T-helper 17 cell (primary cell): ENCODE data around the gene DCDC1. TPM values are rescaled to one million over a fixed set of nuclear protein-coding genes. Genes with fewer than 3 reads are reported as not detected.

ENCODE experiments used
- ATAC-seq: fragments of 150-1000 bp; cut with Tn5 transposase; 2 replicates; pipeline ENCODE4 v1.10.0; 2021; ENCODE audit warnings: mild to moderate bottlenecking, moderate library complexity
- DNase-seq, 3 donors: peaks; one replicate each; pipeline versions ENCODE4 v3.0.0 to v3.0.0-alpha.2; 2020 to 2021
- H3K9me3 ChIP-seq: one replicate; pipeline ENCODE4 v1.7.0; 2013; ENCODE audit warnings: low read length, mild to moderate bottlenecking; ENCODE audit not compliant: control insufficient read depth, poor library complexity, severe bottlenecking
- H3K27ac Mint-ChIP-seq: one replicate; pipeline ENCODE4 v1.8.0; 2022; ENCODE audit warnings: mild to moderate bottlenecking, moderate library complexity, mixed read lengths
- H3K27me3 Mint-ChIP-seq: one replicate; pipeline ENCODE4 v1.8.0; 2022; ENCODE audit warnings: mixed read lengths
- H3K36me3 Mint-ChIP-seq: one replicate; pipeline ENCODE4 v1.8.0; 2022; ENCODE audit warnings: low read depth, mixed read lengths
- H3K4me1 Mint-ChIP-seq: one replicate; pipeline ENCODE4 v1.8.0; 2022; ENCODE audit warnings: mild to moderate bottlenecking, mixed read lengths
- H3K4me3 Mint-ChIP-seq: one replicate; pipeline ENCODE4 v1.8.0; 2022; ENCODE audit warnings: mild to moderate bottlenecking, moderate library complexity, mixed read lengths
- total RNA-seq, 4 donors: library from RNA in 2 of 4; stranded (reverse) in 2 of 4; gene quantifications; one replicate each; pipeline ENCODE4 v1.2.3 and lab custom pipeline; 2022 to 2026

The DCDC1 gene
- total RNA-seq, 2 donors from 2014 or later = 0.21 to 0.45 TPM

GRCh38 chr11:30873924-30874610 lies 495.5 kb downstream of the DCDC1 start:
- no peaks in the 10 kb centered on the region for H3K4me1 Mint-ChIP-seq
- H3K4me3 Mint-ChIP-seq = no peak overlapping the region
- H3K9me3 ChIP-seq = no peaks in the 10 kb centered on the region
- ATAC-seq (no peak), DNase-seq (no peak)
- peaks cover 5% of the 10 kb centered on the region for H3K27me3 Mint-ChIP-seq
- no peak overlapping the region for H3K27ac Mint-ChIP-seq
- H3K36me3 Mint-ChIP-seq = no peaks in the 10 kb centered on the region

- no peaks in the 10 kb centered on the region for H3K36me3 Mint-ChIP-seq
- H3K9me3 ChIP-seq = no peaks in the 10 kb centered on the region
- no peaks in the 10 kb centered on the region for H3K4me1 Mint-ChIP-seq
- H3K27ac Mint-ChIP-seq = no peak overlapping the region
- DNase-seq (no peak), ATAC-seq (no peak)
- no peak overlapping the region for H3K4me3 Mint-ChIP-seq
- no peaks in the 10 kb centered on the region for H3K27me3 Mint-ChIP-seq
Observed at GRCh38 chr11:30868626-30869081, 500.9 kb downstream of the DCDC1 start.

GRCh38 chr11:30863209-30863608 lies 506.3 kb downstream of the DCDC1 start:
- H3K36me3 Mint-ChIP-seq = no peaks in the 10 kb centered on the region
- no peaks in the 10 kb centered on the region for H3K9me3 ChIP-seq
- H3K27me3 Mint-ChIP-seq = no peaks in the 10 kb centered on the region
- H3K4me3 Mint-ChIP-seq = no peak overlapping the region
- H3K4me1 Mint-ChIP-seq = no peaks in the 10 kb centered on the region
- DNase-seq (no peak), ATAC-seq (no peak)
- H3K27ac Mint-ChIP-seq = no peak overlapping the region

- ATAC-seq = no peak
- H3K4me3 Mint-ChIP-seq = no peak overlapping the region
Observed at GRCh38 chr11:30861531-30861930, 508.0 kb downstream of the DCDC1 start.

GRCh38 chr11:30861064-30861463 lies 508.5 kb downstream of the DCDC1 start:
- ATAC-seq (no peak), DNase-seq (no peak)
- Mint-ChIP-seq H3K4me3 (no peak overlapping the region), H3K27ac (no peak overlapping the region), H3K36me3 (no peaks in the 10 kb centered on the region), H3K4me1 (no peaks in the 10 kb centered on the region), H3K27me3 (no peaks in the 10 kb centered on the region)
- H3K9me3 ChIP-seq = no peaks in the 10 kb centered on the region

More at GRCh38 chr11:30861531-30861930, 508.0 kb downstream of the DCDC1 start:
- Mint-ChIP-seq H3K36me3 (no peaks in the 10 kb centered on the region), H3K27ac (no peak overlapping the region), H3K4me1 (no peaks in the 10 kb centered on the region), H3K27me3 (no peaks in the 10 kb centered on the region)
- no peak for DNase-seq
- no peaks in the 10 kb centered on the region for H3K9me3 ChIP-seq

GRCh38 chr11:30860146-30860545 lies 509.4 kb downstream of the DCDC1 start:
- Mint-ChIP-seq H3K4me1 (no peaks in the 10 kb centered on the region), H3K27ac (no peak overlapping the region), H3K27me3 (no peaks in the 10 kb centered on the region), H3K4me3 (no peak overlapping the region), H3K36me3 (no peaks in the 10 kb centered on the region)
- ATAC-seq = no peak
- DNase-seq = no peak
- H3K9me3 ChIP-seq = peaks cover under 1% of the 10 kb centered on the region

- Mint-ChIP-seq H3K4me3 (no peak overlapping the region), H3K4me1 (no peaks in the 10 kb centered on the region), H3K27ac (no peak overlapping the region), H3K27me3 (no peaks in the 10 kb centered on the region), H3K36me3 (no peaks in the 10 kb centered on the region)
- peaks cover 2% of the 10 kb centered on the region for H3K9me3 ChIP-seq
- ATAC-seq = no peak
- DNase-seq = no peak
Observed at GRCh38 chr11:30859669-30860068, 509.9 kb downstream of the DCDC1 start.

- Mint-ChIP-seq H3K4me3 (no peak overlapping the region), H3K36me3 (no peaks in the 10 kb centered on the region), H3K27me3 (no peaks in the 10 kb centered on the region), H3K4me1 (no peaks in the 10 kb centered on the region), H3K27ac (no peak overlapping the region)
- no peak for DNase-seq
- ATAC-seq = no peak
- peaks cover 2% of the 10 kb centered on the region for H3K9me3 ChIP-seq
Observed at GRCh38 chr11:30855383-30856006, 514.0 kb downstream of the DCDC1 start.

GRCh38 chr11:30853439-30853838 lies 516.1 kb downstream of the DCDC1 start:
- no peak for DNase-seq
- no peak overlapping the region for H3K27ac Mint-ChIP-seq
- no peaks in the 10 kb centered on the region for H3K27me3 Mint-ChIP-seq
- no peaks in the 10 kb centered on the region for H3K36me3 Mint-ChIP-seq
- H3K9me3 ChIP-seq = peaks cover 2% of the 10 kb centered on the region
- ATAC-seq = no peak
- H3K4me3 Mint-ChIP-seq = no peak overlapping the region
- H3K4me1 Mint-ChIP-seq = no peaks in the 10 kb centered on the region

GRCh38 chr11:30852645-30853044 lies 516.9 kb downstream of the DCDC1 start:
- no peak for DNase-seq
- Mint-ChIP-seq H3K27ac (no peak overlapping the region), H3K4me3 (no peak overlapping the region), H3K27me3 (no peaks in the 10 kb centered on the region), H3K4me1 (no peaks in the 10 kb centered on the region), H3K36me3 (no peaks in the 10 kb centered on the region)
- peaks cover 2% of the 10 kb centered on the region for H3K9me3 ChIP-seq
- ATAC-seq = no peak

- H3K9me3 ChIP-seq = peaks cover 2% of the 10 kb centered on the region
- Mint-ChIP-seq H3K27me3 (no peaks in the 10 kb centered on the region), H3K27ac (no peak overlapping the region), H3K4me1 (no peaks in the 10 kb centered on the region), H3K36me3 (no peaks in the 10 kb centered on the region), H3K4me3 (no peak overlapping the region)
- no peak for DNase-seq
- ATAC-seq = no peak
Observed at GRCh38 chr11:30852091-30852490, 517.4 kb downstream of the DCDC1 start.

- no peaks in the 10 kb centered on the region for H3K36me3 Mint-ChIP-seq
- no peak overlapping the region for H3K4me3 Mint-ChIP-seq
- no peak for ATAC-seq
- H3K27me3 Mint-ChIP-seq = no peaks in the 10 kb centered on the region
- no peak for DNase-seq
- no peaks in the 10 kb centered on the region for H3K4me1 Mint-ChIP-seq
- no peak overlapping the region for H3K27ac Mint-ChIP-seq
- no peaks in the 10 kb centered on the region for H3K9me3 ChIP-seq
Observed at GRCh38 chr11:30837252-30837651, 532.3 kb downstream of the DCDC1 start.

GRCh38 chr11:30832831-30833230 lies 536.7 kb downstream of the DCDC1 start:
- Mint-ChIP-seq H3K27me3 (no peaks in the 10 kb centered on the region), H3K4me3 (no peak overlapping the region)

GRCh38 chr11:30830681-30831080 lies 538.9 kb downstream of the DCDC1 start:
- DNase-seq (no peak), ATAC-seq (no peak)
- no peaks in the 10 kb centered on the region for H3K27me3 Mint-ChIP-seq
- no peak overlapping the region for H3K27ac Mint-ChIP-seq
- H3K9me3 ChIP-seq = no peaks in the 10 kb centered on the region
- no peak overlapping the region for H3K4me3 Mint-ChIP-seq
- no peaks in the 10 kb centered on the region for H3K36me3 Mint-ChIP-seq
- no peaks in the 10 kb centered on the region for H3K4me1 Mint-ChIP-seq

More at GRCh38 chr11:30832831-30833230, 536.7 kb downstream of the DCDC1 start:
- ATAC-seq (no peak), DNase-seq (no peak)
- H3K36me3 Mint-ChIP-seq = no peaks in the 10 kb centered on the region
- no peak overlapping the region for H3K27ac Mint-ChIP-seq
- H3K9me3 ChIP-seq = no peaks in the 10 kb centered on the region
- H3K4me1 Mint-ChIP-seq = no peaks in the 10 kb centered on the region
